Measurements from ENCODE around the gene CARF. TPM values are rescaled to one million over a fixed set of nuclear protein-coding genes. Genes with fewer than 3 reads are reported as not detected.

The CARF gene
- total RNA-seq, 1 experiment from 2014 or later: 4.2 TPM

DNA sequence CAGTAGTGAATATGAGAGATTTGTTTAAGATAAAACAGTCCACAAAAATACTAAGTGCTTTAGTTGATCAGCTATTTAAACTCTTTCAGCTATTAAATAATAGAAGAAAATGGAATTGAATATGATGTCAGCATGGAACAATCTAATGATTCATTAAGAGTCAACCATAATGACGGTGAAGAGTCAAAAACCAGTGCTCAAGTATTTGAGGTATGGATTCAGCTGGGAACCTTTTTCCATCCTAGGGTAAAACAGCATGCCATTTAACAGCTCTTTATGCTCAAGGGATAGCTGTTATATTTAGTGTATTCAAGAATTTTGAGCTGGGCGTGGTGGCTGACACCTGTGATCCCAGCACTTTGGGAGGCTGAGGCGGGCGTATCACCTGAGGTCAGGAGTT is 29.7 kb downstream of the CARF start:
- H3K18ac ChIP-seq (ENCODE audit: insufficient read length, low read depth, low read length): no peak overlapping the region
- no peak overlapping the region for H2BK120ac ChIP-seq (ENCODE audit: low read depth, low read length, poor library complexity, severe bottlenecking)
- H4K91ac ChIP-seq (ENCODE audit: insufficient read length, low read depth, low read length): no peak overlapping the region
- H4K5ac ChIP-seq (ENCODE audit: insufficient read length, low read depth, low read length): no peak overlapping the region
- no peak overlapping the region for H3K27ac ChIP-seq (ENCODE audit: insufficient read length, low read depth, low read length)
- no peak overlapping the region for H3K4ac ChIP-seq (ENCODE audit: low read depth, low read length)
- no peaks in the 10 kb centered on the region for H3K4me1 ChIP-seq (ENCODE audit: insufficient read depth, low read length)
- no peak overlapping the region for H2AFZ ChIP-seq (ENCODE audit: low read length)
- H4K8ac ChIP-seq (replicated peaks; ENCODE audit: insufficient read length, low read depth, low read length): no peak overlapping the region
- no peaks in the 10 kb centered on the region for H3K79me1 ChIP-seq (ENCODE audit: insufficient read depth, low read depth, low read length, poor library complexity, severe bottlenecking)
- no peak overlapping the region for H3K23ac ChIP-seq (ENCODE audit: insufficient read length, low read depth, low read length)
- no CpG with 5 or more reads among the region's 4 CpGs for WGBS (ENCODE audit: extremely low coverage, insufficient read length, low lambda C conversion rate)
- H3K56ac ChIP-seq (ENCODE audit: insufficient read length, low read depth, low read length): no peak overlapping the region
- TF ChIP-seq, protein P1, sequence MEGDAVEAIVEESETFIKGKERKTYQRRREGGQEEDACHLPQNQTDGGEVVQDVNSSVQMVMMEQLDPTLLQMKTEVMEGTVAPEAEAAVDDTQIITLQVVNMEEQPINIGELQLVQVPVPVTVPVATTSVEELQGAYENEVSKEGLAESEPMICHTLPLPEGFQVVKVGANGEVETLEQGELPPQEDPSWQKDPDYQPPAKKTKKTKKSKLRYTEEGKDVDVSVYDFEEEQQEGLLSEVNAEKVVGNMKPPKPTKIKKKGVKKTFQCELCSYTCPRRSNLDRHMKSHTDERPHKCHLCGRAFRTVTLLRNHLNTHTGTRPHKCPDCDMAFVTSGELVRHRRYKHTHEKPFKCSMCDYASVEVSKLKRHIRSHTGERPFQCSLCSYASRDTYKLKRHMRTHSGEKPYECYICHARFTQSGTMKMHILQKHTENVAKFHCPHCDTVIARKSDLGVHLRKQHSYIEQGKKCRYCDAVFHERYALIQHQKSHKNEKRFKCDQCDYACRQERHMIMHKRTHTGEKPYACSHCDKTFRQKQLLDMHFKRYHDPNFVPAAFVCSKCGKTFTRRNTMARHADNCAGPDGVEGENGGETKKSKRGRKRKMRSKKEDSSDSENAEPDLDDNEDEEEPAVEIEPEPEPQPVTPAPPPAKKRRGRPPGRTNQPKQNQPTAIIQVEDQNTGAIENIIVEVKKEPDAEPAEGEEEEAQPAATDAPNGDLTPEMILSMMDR (conservative IDR thresholded peaks at IDR 0.05): no peak
- peaks cover 4 to 5% of the 10 kb centered on the region in 2 experiments; a peak in 3 of 4 replicates for H3K4me1 Mint-ChIP-seq
- H3K27me3 ChIP-seq (ENCODE audit: insufficient read depth, low read length): no peaks in the 10 kb centered on the region
- no peak for DNase-seq
- no peaks in the 10 kb centered on the region for H3K27me3 Mint-ChIP-seq (ENCODE audit: low read depth)
- H2BK15ac ChIP-seq (ENCODE audit: low read depth, low read length): no peak overlapping the region
- no peaks in the 10 kb centered on the region for H4K20me1 ChIP-seq (ENCODE audit: control insufficient read depth, insufficient read depth, insufficient read length)
- H3K23me2 ChIP-seq (ENCODE audit: insufficient read length, low read depth, low read length, poor library complexity, severe bottlenecking): no peaks in the 10 kb centered on the region
- no peaks in the 10 kb centered on the region for H3K9me3 ChIP-seq (ENCODE audit: control insufficient read depth, low read depth, low read length)
- H3K79me2 ChIP-seq (ENCODE audit: insufficient read depth, low read length): no peaks in the 10 kb centered on the region
- no peak overlapping the region for H2BK20ac ChIP-seq (ENCODE audit: low read depth, low read length, poor library complexity, severe bottlenecking)
- no peak overlapping the region for H3K27ac Mint-ChIP-seq
- H3K4me3 Mint-ChIP-seq: no peak overlapping the region
- peaks cover 14 to 16% of the 10 kb centered on the region in 2 experiments for H3K9me3 Mint-ChIP-seq
- no peak overlapping the region for H3T11ph ChIP-seq (ENCODE audit: low read length)
- no peak overlapping the region for H3K4me2 ChIP-seq (ENCODE audit: insufficient read depth, insufficient read length, low read length)
- no peak overlapping the region for H2BK12ac ChIP-seq (ENCODE audit: insufficient read length, low read depth, low read length)
- H2BK5ac ChIP-seq (ENCODE audit: insufficient read length, low read length): no peak overlapping the region
- H3K9ac ChIP-seq (ENCODE audit: extremely low read depth, insufficient read length, low read length): no peak overlapping the region
- H3K14ac ChIP-seq (ENCODE audit: insufficient read depth, low read length): no peak overlapping the region
- H2AK5ac ChIP-seq (ENCODE audit: insufficient read length, low read length): no peak overlapping the region
- H3K36me3 Mint-ChIP-seq (ENCODE audit: insufficient read depth in 1 of 3, low read depth in 3 of 3): peaks cover 17 to 24% (median 23%) of the 10 kb centered on the region in 3 experiments; a peak in 6 of 7 replicates
